ENCODE results near the gene ATP2C2. TPM values are rescaled to one million over a fixed set of nuclear protein-coding genes. Genes with fewer than 3 reads are reported as not detected.
A peak's percentile ranks its signal among the peaks of the same experiment; 100 is the strongest.
"Not testable (repeated sequence)": the region's sequence is repeated elsewhere in the genome, so short reads cannot be mapped to it uniquely, and the experiment has no call there.

ATP2C2 gene
- total RNA-seq, 2 donors from 2014 or later: 2.0 to 2.6 TPM

DNA sequence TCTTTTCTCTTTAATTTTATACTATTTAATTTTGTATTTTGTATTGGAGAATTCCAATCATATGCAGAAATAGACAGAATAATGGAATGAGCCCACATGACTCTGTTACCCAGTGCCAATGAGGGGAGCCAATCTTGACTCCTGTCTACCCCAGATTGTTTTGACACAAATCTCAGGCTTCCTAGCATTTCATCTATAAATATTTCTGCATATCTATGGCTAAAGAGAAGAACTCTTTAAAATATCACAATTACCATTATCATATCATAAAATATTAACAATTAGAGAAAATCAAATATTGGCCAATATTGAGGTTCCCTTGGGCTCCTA is 23.7 kb downstream of the ATP2C2 start:
- DNase-seq: no peak
- no peak overlapping the region for H3K4me3 ChIP-seq (ENCODE audit: low read length)
- no peaks in the 10 kb centered on the region for H3K27me3 ChIP-seq (ENCODE audit: control insufficient read depth, insufficient read depth, low read length, poor library complexity, severe bottlenecking)
- H3K36me3 ChIP-seq (ENCODE audit: control insufficient read depth, insufficient read depth, low read length): no peaks in the 10 kb centered on the region
- TF ChIP-seq, protein P1, sequence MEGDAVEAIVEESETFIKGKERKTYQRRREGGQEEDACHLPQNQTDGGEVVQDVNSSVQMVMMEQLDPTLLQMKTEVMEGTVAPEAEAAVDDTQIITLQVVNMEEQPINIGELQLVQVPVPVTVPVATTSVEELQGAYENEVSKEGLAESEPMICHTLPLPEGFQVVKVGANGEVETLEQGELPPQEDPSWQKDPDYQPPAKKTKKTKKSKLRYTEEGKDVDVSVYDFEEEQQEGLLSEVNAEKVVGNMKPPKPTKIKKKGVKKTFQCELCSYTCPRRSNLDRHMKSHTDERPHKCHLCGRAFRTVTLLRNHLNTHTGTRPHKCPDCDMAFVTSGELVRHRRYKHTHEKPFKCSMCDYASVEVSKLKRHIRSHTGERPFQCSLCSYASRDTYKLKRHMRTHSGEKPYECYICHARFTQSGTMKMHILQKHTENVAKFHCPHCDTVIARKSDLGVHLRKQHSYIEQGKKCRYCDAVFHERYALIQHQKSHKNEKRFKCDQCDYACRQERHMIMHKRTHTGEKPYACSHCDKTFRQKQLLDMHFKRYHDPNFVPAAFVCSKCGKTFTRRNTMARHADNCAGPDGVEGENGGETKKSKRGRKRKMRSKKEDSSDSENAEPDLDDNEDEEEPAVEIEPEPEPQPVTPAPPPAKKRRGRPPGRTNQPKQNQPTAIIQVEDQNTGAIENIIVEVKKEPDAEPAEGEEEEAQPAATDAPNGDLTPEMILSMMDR (conservative IDR thresholded peaks at IDR 0.05): no peak
- no peak overlapping the region for H3K27ac ChIP-seq (ENCODE audit: low read depth, low read length)
- H3K9ac ChIP-seq (ENCODE audit: extremely low read depth, low read length, poor library complexity, severe bottlenecking): no peak overlapping the region
- no peaks in the 10 kb centered on the region for H3K27me3 Mint-ChIP-seq (ENCODE audit: insufficient read depth)
- H3K4me1 ChIP-seq (ENCODE audit: control insufficient read depth, insufficient read depth, low read length): no peaks in the 10 kb centered on the region
- no peaks in the 10 kb centered on the region for H3K36me3 Mint-ChIP-seq (ENCODE audit: low read depth)
- no peak overlapping the region for H3K27ac Mint-ChIP-seq
- peaks cover 9% of the 10 kb centered on the region for H3K4me1 Mint-ChIP-seq
- no peaks in the 10 kb centered on the region for H3K9me3 Mint-ChIP-seq
- no peaks in the 10 kb centered on the region for H3K9me3 ChIP-seq (ENCODE audit: control insufficient read depth, low read length)
- H3K4me3 Mint-ChIP-seq: no peak overlapping the region

DNA sequence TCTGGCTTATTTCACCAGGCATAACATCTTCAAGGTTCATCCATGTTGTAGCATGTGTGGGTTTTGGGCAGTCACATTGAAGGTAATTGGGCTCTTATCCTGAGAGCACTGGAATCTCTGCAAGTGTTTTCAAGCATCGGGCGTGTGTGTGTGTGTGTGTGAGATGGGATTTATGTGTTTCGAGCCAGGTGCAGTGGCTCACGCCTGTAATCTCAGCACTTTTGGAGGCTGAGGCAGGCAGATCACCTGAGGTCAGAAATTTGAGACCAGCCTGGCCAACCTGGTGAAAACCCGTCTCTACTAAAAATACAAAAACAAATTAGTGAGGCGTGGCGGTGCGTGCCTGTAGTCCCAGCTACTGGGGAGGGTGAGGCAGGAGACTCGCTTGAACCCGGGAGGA is 27.7 kb downstream of the ATP2C2 start:
- not testable (repeated sequence) for H3K27ac ChIP-seq (ENCODE audit: low read depth, low read length); H3K36me3 ChIP-seq (ENCODE audit: control insufficient read depth, insufficient read depth, low read length); H3K36me3 Mint-ChIP-seq (ENCODE audit: low read depth); H3K9ac ChIP-seq (ENCODE audit: extremely low read depth, low read length, poor library complexity, severe bottlenecking); H3K9me3 ChIP-seq (ENCODE audit: control insufficient read depth, low read length); H3K27me3 Mint-ChIP-seq (ENCODE audit: insufficient read depth); H3K27ac Mint-ChIP-seq; H3K4me1 Mint-ChIP-seq; H3K4me3 ChIP-seq (ENCODE audit: low read length); H3K9me3 Mint-ChIP-seq; H3K4me1 ChIP-seq (ENCODE audit: control insufficient read depth, insufficient read depth, low read length); DNase-seq; H3K4me3 Mint-ChIP-seq; H3K27me3 ChIP-seq (ENCODE audit: control insufficient read depth, insufficient read depth, low read length, poor library complexity, severe bottlenecking)
- 78 to 86% methylated on average over 6 to 10 of the region's 10 CpGs for WGBS, 2 experiments (ENCODE audit: insufficient coverage in 1 of 2, insufficient read length in 1 of 2)

DNA sequence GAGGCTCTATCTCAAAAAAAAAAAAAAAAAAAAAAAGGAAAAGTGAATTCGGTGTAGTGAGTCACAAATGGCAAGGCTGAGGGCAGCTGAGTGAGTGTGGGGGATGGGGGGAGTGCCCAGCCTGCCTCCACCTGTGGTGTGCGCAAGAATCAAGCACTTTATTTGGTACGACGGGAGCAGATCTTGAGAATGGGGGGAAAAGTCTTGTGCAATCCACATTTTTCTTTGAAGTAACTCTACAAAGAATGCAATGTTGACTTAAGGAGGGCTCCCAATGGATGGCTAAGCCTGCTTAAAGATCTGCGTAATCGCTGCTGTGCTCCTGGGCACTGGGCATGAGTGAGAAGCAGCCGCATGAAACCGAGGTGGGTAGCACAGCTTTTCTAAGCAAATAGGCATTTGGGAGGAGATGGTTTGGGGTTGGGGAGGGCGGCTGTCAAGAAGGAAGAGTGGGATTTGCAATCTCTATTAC is 28.2 kb downstream of the ATP2C2 start:
- H3K27ac Mint-ChIP-seq: no peak overlapping the region
- Histone ChIP-seq H3K27me3 (ENCODE audit: control insufficient read depth, insufficient read depth, low read length, poor library complexity, severe bottlenecking) (no peaks in the 10 kb centered on the region), H3K9ac (ENCODE audit: extremely low read depth, low read length, poor library complexity, severe bottlenecking) (no peak overlapping the region), H3K36me3 (ENCODE audit: control insufficient read depth, insufficient read depth, low read length) (no peaks in the 10 kb centered on the region), H3K4me3 (ENCODE audit: low read length) (no peak overlapping the region), H3K9me3 (ENCODE audit: control insufficient read depth, low read length) (no peaks in the 10 kb centered on the region), H3K4me1 (ENCODE audit: control insufficient read depth, insufficient read depth, low read length) (no peaks in the 10 kb centered on the region), H3K27ac (ENCODE audit: low read depth, low read length) (no peak overlapping the region)
- no peaks in the 10 kb centered on the region for H3K27me3 Mint-ChIP-seq (ENCODE audit: insufficient read depth)
- TF ChIP-seq, protein P1 (conservative IDR thresholded peaks at IDR 0.05): no peak
- no peak overlapping the region for H3K4me3 Mint-ChIP-seq
- WGBS, 2 experiments (ENCODE audit: insufficient coverage in 1 of 2, insufficient read length in 1 of 2): 54 to 57% methylated on average over 3 to 9 of the region's 9 CpGs
- no peaks in the 10 kb centered on the region for H3K36me3 Mint-ChIP-seq (ENCODE audit: low read depth)
- peaks cover 9% of the 10 kb centered on the region for H3K4me1 Mint-ChIP-seq
- no peak for DNase-seq
- H3K9me3 Mint-ChIP-seq: no peaks in the 10 kb centered on the region

DNA sequence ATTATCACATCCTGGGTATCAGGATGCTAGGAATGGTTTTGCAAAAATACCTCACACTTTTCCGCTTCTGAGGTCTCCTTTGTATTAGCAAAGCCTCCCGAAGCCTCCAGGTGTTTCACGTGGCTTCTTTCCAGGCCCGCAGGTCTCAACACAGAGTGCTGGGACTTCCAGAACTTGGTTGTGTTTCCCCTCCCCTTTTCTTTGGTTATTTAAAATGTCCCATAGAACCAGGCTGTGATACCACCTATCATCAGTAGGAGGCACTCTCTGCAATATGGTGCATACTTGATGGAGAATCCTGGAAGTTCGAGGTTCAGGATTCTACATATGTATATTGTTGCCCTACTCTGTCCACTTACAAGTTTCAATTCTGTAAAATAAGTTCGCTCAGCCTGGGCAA is 28.8 kb downstream of the ATP2C2 start:
- no peaks in the 10 kb centered on the region for H3K36me3 Mint-ChIP-seq (ENCODE audit: low read depth)
- no peak overlapping the region for H3K4me3 ChIP-seq (ENCODE audit: low read length)
- no peak overlapping the region for H3K27ac Mint-ChIP-seq
- no peak overlapping the region for H3K4me3 Mint-ChIP-seq
- H3K27ac ChIP-seq (ENCODE audit: low read depth, low read length): no peak overlapping the region
- H3K4me1 Mint-ChIP-seq: peaks cover 9% of the 10 kb centered on the region
- no peaks in the 10 kb centered on the region for H3K36me3 ChIP-seq (ENCODE audit: control insufficient read depth, insufficient read depth, low read length)
- H3K27me3 ChIP-seq (ENCODE audit: control insufficient read depth, insufficient read depth, low read length, poor library complexity, severe bottlenecking): no peaks in the 10 kb centered on the region
- H3K27me3 Mint-ChIP-seq (ENCODE audit: insufficient read depth): peaks cover 2% of the 10 kb centered on the region
- DNase-seq: no peak
- 96 to 100% methylated on average over 5 to 6 of the region's 6 CpGs for WGBS, 2 experiments (ENCODE audit: insufficient coverage in 1 of 2, insufficient read length in 1 of 2)
- no peaks in the 10 kb centered on the region for H3K9me3 ChIP-seq (ENCODE audit: control insufficient read depth, low read length)
- no peaks in the 10 kb centered on the region for H3K4me1 ChIP-seq (ENCODE audit: control insufficient read depth, insufficient read depth, low read length)
- TF ChIP-seq, protein P1 (conservative IDR thresholded peaks at IDR 0.05): peak; percentile 66
- H3K9ac ChIP-seq (ENCODE audit: extremely low read depth, low read length, poor library complexity, severe bottlenecking): no peak overlapping the region
- H3K9me3 Mint-ChIP-seq: no peaks in the 10 kb centered on the region
